Coronary artery (tissue), 2 donors: ENCODE measurements around the gene PPM1B.

Experiments used
- DNase-seq: peaks from one replicate; pipeline ENCODE4 v3.0.0-alpha.2; 2017; ENCODE audit warnings: low spot score
- H3K27ac ChIP-seq, 2 donors: fragments of 200-600 bp; sonication (generic); one replicate each; pipeline ENCODE4 v1.5.1; 2016 to 2019
- H3K4me3 ChIP-seq: fragments of 200-600 bp; sonication (generic); 2 replicates; pipeline ENCODE4 v1.5.1; 2016; ENCODE audit warnings: mild to moderate bottlenecking, moderate library complexity
- CTCF ChIP-seq: fragments of 200-600 bp; sonication (generic); IDR thresholded peaks from one replicate; pipeline ENCODE4 v1.5.1; 2019; ENCODE audit warnings: antibody characterized with exemption

The PPM1B gene

GRCh38 chr2:44184106-44184505 lies 15.4 kb downstream of the PPM1B start:
- TF ChIP-seq CTCF, result no peak
- H3K27ac ChIP-seq, result no peak overlapping the region
- H3K4me3 ChIP-seq, result no peak overlapping the region
- DNase-seq, result no peak

- DNase-seq, result no peak
- Histone ChIP-seq H3K27ac (no peak overlapping the region), H3K4me3 (no peak overlapping the region)
- TF ChIP-seq CTCF, result no peak
Measured at GRCh38 chr2:44186810-44187209, 18.1 kb downstream of the PPM1B start.

- DNase-seq, result no peak
- TF ChIP-seq CTCF, result no peak
- H3K4me3 ChIP-seq, result no peak overlapping the region
- no peak overlapping the region for H3K27ac ChIP-seq
Measured at GRCh38 chr2:44187251-44187650, 18.6 kb downstream of the PPM1B start.

- DNase-seq, result no peak
- TF ChIP-seq CTCF, result no peak
- no peak overlapping the region for H3K27ac ChIP-seq
- H3K4me3 ChIP-seq, result no peak overlapping the region
Measured at GRCh38 chr2:44188696-44189095, 20.0 kb downstream of the PPM1B start.

GRCh38 chr2:44189104-44189503 lies 20.4 kb downstream of the PPM1B start:
- TF ChIP-seq CTCF, result no peak
- DNase-seq, result no peak
- Histone ChIP-seq H3K4me3 (no peak overlapping the region), H3K27ac (no peak overlapping the region)

GRCh38 chr2:44190526-44190925 lies 21.9 kb downstream of the PPM1B start:
- no peak for TF ChIP-seq CTCF
- no peak for DNase-seq
- no peak overlapping the region for H3K4me3 ChIP-seq
- H3K27ac ChIP-seq, result no peak overlapping the region

- TF ChIP-seq CTCF, result no peak
- no peak overlapping the region for H3K4me3 ChIP-seq
- DNase-seq, result no peak
- no peak overlapping the region for H3K27ac ChIP-seq
Measured at GRCh38 chr2:44191739-44192138, 23.1 kb downstream of the PPM1B start.
